SIG-M5 treated with dmso at 0.1 percent for 504 hours (cell line): ENCODE results near the gene PLEKHH2.

Experiments used
- DNase-seq: peaks from one replicate; lab custom pipeline; 2025; ENCODE audit not compliant: unreplicated experiment; lab: John Stamatoyannopoulos, UW

Gene PLEKHH2

GRCh38 chr2:43803113-43803512, 166.1 kb downstream of the PLEKHH2 start:
- no peak for DNase-seq

GRCh38 chr2:43806719-43807031, 169.6 kb downstream of the PLEKHH2 start:
- DNase-seq, result no peak

- no peak for DNase-seq
Observed at GRCh38 chr2:43810452-43810851, 173.4 kb downstream of the PLEKHH2 start.

- DNase-seq, result no peak
Observed at GRCh38 chr2:43810888-43811287, 173.8 kb downstream of the PLEKHH2 start.

- no peak for DNase-seq
Observed at GRCh38 chr2:43812006-43812405, 174.9 kb downstream of the PLEKHH2 start.

- no peak for DNase-seq
Observed at GRCh38 chr2:43812947-43813346, 175.9 kb downstream of the PLEKHH2 start.

- DNase-seq, result no peak
Observed at GRCh38 chr2:43814711-43815110, 177.7 kb downstream of the PLEKHH2 start.
